Fibroblast of skin of left biceps (primary cell): ENCODE measurements around the gene ACKR4.

ENCODE experiments used
- DNase-seq, 2 experiments: peaks; one replicate each; pipeline ENCODE4 v3.0.0-alpha.2; 2013; ENCODE audit warnings: low read depth in 2 of 2

ACKR4 gene

GRCh38 chr3:132641837-132642538 is 44.9 kb downstream of the ACKR4 start:
- no peak for DNase-seq

DNA sequence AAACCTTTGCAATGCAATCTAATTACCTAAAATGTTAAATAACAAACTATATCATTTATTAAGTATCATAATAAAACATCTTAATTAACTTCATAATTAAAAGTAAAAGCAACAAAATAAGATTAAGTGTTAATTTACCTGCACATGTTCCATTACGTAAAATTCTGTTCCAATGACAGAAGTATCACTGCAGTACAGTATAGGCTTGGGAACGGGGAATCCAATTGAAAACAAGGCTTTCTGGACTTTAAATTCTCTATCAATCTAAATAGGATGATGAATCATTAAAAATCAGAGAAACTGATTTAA is 45.4 kb downstream of the ACKR4 start:
- no peak for DNase-seq

DNA sequence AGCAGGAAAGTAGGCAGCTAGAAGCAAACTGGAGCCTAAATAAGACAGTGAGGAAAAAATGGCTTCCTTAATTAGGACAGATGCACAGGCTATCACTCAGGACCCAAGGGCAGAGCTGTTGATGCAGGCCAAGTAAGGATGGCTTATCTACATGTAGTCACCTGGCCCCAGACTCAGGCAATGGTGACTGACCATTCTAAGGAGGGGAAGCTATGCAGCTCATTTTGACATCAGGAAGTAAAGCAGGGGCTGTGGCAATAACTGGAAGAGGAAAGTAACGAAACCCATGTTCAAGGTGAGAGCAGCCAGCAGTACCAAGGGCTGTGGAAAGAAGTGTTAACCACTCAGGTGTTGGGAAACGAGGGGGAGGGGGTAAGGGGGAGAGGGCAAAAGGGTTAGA is 46.3 kb downstream of the ACKR4 start:
- DNase-seq: no peak

DNA sequence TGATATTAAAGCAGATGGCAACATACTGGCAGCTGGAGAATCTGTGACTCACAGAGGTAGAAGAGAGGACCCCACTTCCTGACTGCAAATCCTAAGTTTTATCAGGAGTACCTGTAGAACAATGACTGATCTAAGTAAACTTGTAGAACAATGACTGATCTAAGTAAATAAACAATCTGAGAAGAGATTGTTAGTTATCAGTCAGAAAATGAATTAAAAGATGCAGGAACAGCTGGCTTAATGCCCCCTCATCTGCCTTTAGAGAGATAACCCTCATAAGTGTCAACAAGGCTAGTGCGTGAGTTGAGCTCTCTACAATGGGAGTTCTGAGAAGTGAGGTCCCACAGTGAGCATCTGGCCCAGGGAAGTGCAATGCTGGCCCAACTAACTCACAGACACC is 48.0 kb downstream of the ACKR4 start:
- DNase-seq: no peak

- no peak for DNase-seq
Observed at GRCh38 chr3:132650153-132650552, 53.1 kb downstream of the ACKR4 start.
